Esophagus squamous epithelium (tissue), 5 donors: ENCODE measurements around the gene TFB1M. TPM values are rescaled to one million over a fixed set of nuclear protein-coding genes. Genes with fewer than 3 reads are reported as not detected.

Experiments used
- DNase-seq: peaks from one replicate; lab custom pipeline; 2025; lab: John Stamatoyannopoulos, UW
- H3K27ac ChIP-seq, 4 donors: fragments of 200-600 bp; sonication (generic); one replicate each; pipeline ENCODE4 v1.5.1; 2016 to 2019; ENCODE audit warnings: mild to moderate bottlenecking in 1 of 4
- H3K27me3 ChIP-seq, 4 donors: fragments of 200-600 bp; sonication (generic); 1 replicate in 3 of 4; 2 replicates in 1 of 4; pipeline versions ENCODE4 v1.5.1 to v1.6.0; 2017 to 2021; ENCODE audit warnings: antibody characterized with exemption in 1 of 4
- H3K36me3 ChIP-seq, 3 donors: fragments of 200-600 bp; sonication (generic); one replicate each; pipeline ENCODE4 v1.5.1; 2016 to 2019
- H3K4me1 ChIP-seq, 3 donors: fragments of 200-600 bp; sonication (generic); one replicate each; pipeline ENCODE4 v1.5.1; 2017 to 2019
- H3K4me3 ChIP-seq, 4 donors: fragments of 200-600 bp; sonication (generic); 1 replicate in 3 of 4; 2 replicates in 1 of 4; pipeline ENCODE4 v1.5.1; 2016 to 2019; ENCODE audit warnings: mild to moderate bottlenecking in 2 of 4, moderate library complexity in 1 of 4
- H3K9me3 ChIP-seq, 3 donors: fragments of 200-600 bp; sonication (generic); one replicate each; pipeline ENCODE4 v1.5.1; 2016 to 2019
- CTCF ChIP-seq, 6 experiments: fragments of 450-650 bp in 4 of 6; fragments of 200-600 bp in 2 of 6; sonication (generic) in 2 of 6; IDR thresholded peaks; one replicate each; pipeline ENCODE4 v1.5.1; 2016 to 2019; ENCODE audit warnings: antibody characterized with exemption in 6 of 6, mild to moderate bottlenecking in 4 of 6, moderate library complexity in 4 of 6
- POLR2A ChIP-seq, 4 donors: fragments of 450-650 bp; IDR thresholded peaks; one replicate each; pipeline ENCODE4 v1.6.1; 2017; ENCODE audit warnings: antibody characterized with exemption in 4 of 4, mild to moderate bottlenecking in 4 of 4, moderate library complexity in 3 of 4
- WGBS, 2 donors: methylation state at CpG; one replicate each; pipeline ENCODE4 v1.1.5; 2018; 5-methylcytosine and 5-hydroxymethylcytosine counted together
- intact Hi-C: fragments of 100-400 bp; cut with DNase I; formaldehyde crosslinking; loops from one replicate; pipeline ENCODE4 v1.15.0; 2022
- total RNA-seq, 4 donors: library from RNA; depleted of rRNA; stranded (reverse); fragments of >200 nt; gene quantifications; one replicate each; pipeline ENCODE4 v1.1.0, GENCODE V29; 2016
- donor health status: DM: yes; HTN: yes; CAD: no.

Gene TFB1M
- total RNA-seq, 4 donors from 2014 or later: 11.2 to 15.6 (median 11.4) TPM

- H3K27me3 ChIP-seq: no peaks in the 10 kb centered on the region
- 39 to 85% methylated on average over 3 of the region's 3 CpGs for whole genome bisulfite sequencing, 2 donors
These were observed 53.6 kb downstream of the TFB1M start for GRCh38 chr6:155260686-155261085.

GRCh38 chr6:155259897-155260296, 54.4 kb downstream of the TFB1M start:
- Histone ChIP-seq H3K27ac (no peak overlapping the region), H3K27me3 (no peaks in the 10 kb centered on the region), H3K9me3 (no peaks in the 10 kb centered on the region), H3K4me3 (no peak overlapping the region), H3K4me1 (peaks cover 2 to 11% (median 3%) of the 10 kb centered on the region in 3 donors), H3K36me3 (peaks cover 3 to 58% (median 4%) of the 10 kb centered on the region in 3 donors)
- 92 to 94% methylated on average over 4 to 5 of the region's 5 CpGs for WGBS, 2 donors
- TF ChIP-seq POLR2A (IDR thresholded peaks at IDR 0.05) (no peak), CTCF (IDR thresholded peaks at IDR 0.05) (no peak)
- DNase-seq: no peak
- intact Hi-C loops: no loop called here

More at GRCh38 chr6:155260686-155261085, 53.6 kb downstream of the TFB1M start:
- intact Hi-C loops: no loop called here
- TF ChIP-seq POLR2A (IDR thresholded peaks at IDR 0.05) (no peak), CTCF (IDR thresholded peaks at IDR 0.05) (no peak)
- DNase-seq: no peak
- Histone ChIP-seq H3K4me3 (no peak overlapping the region), H3K27ac (no peak overlapping the region), H3K9me3 (no peaks in the 10 kb centered on the region), H3K36me3 (peaks cover 0 to 50% (median 4%) of the 10 kb centered on the region in 3 donors), H3K4me1 (peaks cover 4 to 15% (median 6%) of the 10 kb centered on the region in 3 donors)

GRCh38 chr6:155259204-155259603, 55.1 kb downstream of the TFB1M start:
- Histone ChIP-seq H3K9me3 (no peaks in the 10 kb centered on the region), H3K36me3 (peaks cover 4 to 65% (median 4%) of the 10 kb centered on the region in 3 donors), H3K27me3 (no peaks in the 10 kb centered on the region), H3K4me3 (no peak overlapping the region), H3K27ac (no peak overlapping the region), H3K4me1 (peaks cover 0 to 4% (median 0%) of the 10 kb centered on the region in 3 donors)
- intact Hi-C loops: no loop called here
- DNase-seq: no peak
- TF ChIP-seq POLR2A (IDR thresholded peaks at IDR 0.05): no peak
- TF ChIP-seq CTCF (IDR thresholded peaks at IDR 0.05): no peak
- 89 to 94% methylated on average over 3 of the region's 3 CpGs for WGBS, 2 donors

GRCh38 chr6:155257796-155258195, 56.5 kb downstream of the TFB1M start:
- intact Hi-C loops: no loop called here
- no peaks in the 10 kb centered on the region for H3K27me3 ChIP-seq
- no peak for DNase-seq
- TF ChIP-seq CTCF (IDR thresholded peaks at IDR 0.05): no peak
- peaks cover 4 to 79% (median 4%) of the 10 kb centered on the region in 3 donors for H3K36me3 ChIP-seq
- H3K27ac ChIP-seq: no peak overlapping the region
- no peaks in the 10 kb centered on the region for H3K9me3 ChIP-seq
- H3K4me3 ChIP-seq: no peak overlapping the region
- WGBS, 2 donors: 86 to 92% methylated on average over 9 of the region's 9 CpGs
- no peaks in the 10 kb centered on the region for H3K4me1 ChIP-seq

- no peak overlapping the region for H3K4me3 ChIP-seq
- WGBS, 2 donors: 78 to 88% methylated on average over 5 to 9 of the region's 13 CpGs
- no peaks in the 10 kb centered on the region for H3K27me3 ChIP-seq
- H3K27ac ChIP-seq: no peak overlapping the region
- no peaks in the 10 kb centered on the region for H3K9me3 ChIP-seq
- H3K36me3 ChIP-seq: peaks cover 4 to 95% (median 8%) of the 10 kb centered on the region in 3 donors
- no peak for TF ChIP-seq POLR2A (IDR thresholded peaks at IDR 0.05)
- no peak for TF ChIP-seq CTCF (IDR thresholded peaks at IDR 0.05)
- intact Hi-C loops: no loop called here
- DNase-seq: no peak
- no peaks in the 10 kb centered on the region for H3K4me1 ChIP-seq
These were observed 58.0 kb downstream of the TFB1M start for GRCh38 chr6:155256122-155256795.
